Sigmoid colon (tissue), 7 donors: ENCODE measurements around the gene SLC34A3. TPM values are rescaled to one million over a fixed set of nuclear protein-coding genes. Genes with fewer than 3 reads are reported as not detected.

Experiments used
- DNase-seq: peaks from one replicate; pipeline ENCODE4 v3.0.0-alpha.2; 2019
- H3K27ac ChIP-seq, 4 donors: fragments of 200-600 bp; sonication (generic); one replicate each; pipeline ENCODE4 v1.5.1; 2016 to 2019; ENCODE audit warnings: mild to moderate bottlenecking in 1 of 4
- H3K27me3 ChIP-seq, 3 donors: fragments of 200-600 bp; sonication (generic); one replicate each; pipeline ENCODE4 v1.5.1; 2019; ENCODE audit warnings: mild to moderate bottlenecking in 1 of 3
- H3K36me3 ChIP-seq, 4 donors: fragments of 200-600 bp; sonication (generic); one replicate each; pipeline ENCODE4 v1.5.1; 2016 to 2019
- H3K4me1 ChIP-seq, 4 donors: fragments of 200-600 bp; sonication (generic); one replicate each; pipeline ENCODE4 v1.5.1; 2017 to 2019
- H3K4me3 ChIP-seq, 4 donors: fragments of 200-600 bp; sonication (generic); one replicate each; pipeline ENCODE4 v1.5.1; 2017 to 2019; ENCODE audit warnings: mild to moderate bottlenecking in 2 of 4, moderate library complexity in 1 of 4
- H3K9me3 ChIP-seq, 4 donors: fragments of 200-600 bp in 3 of 4; sonication (generic) in 3 of 4; one replicate each; pipeline versions ENCODE4 v1.5.1 to v1.6.1; 2013 to 2019
- CTCF ChIP-seq, 4 experiments: fragments of 450-650 bp in 3 of 4; fragments of 200-600 bp in 1 of 4; IDR thresholded peaks; one replicate each; pipeline ENCODE4 v1.5.1; 2016 to 2019; ENCODE audit warnings: antibody characterized with exemption in 4 of 4, mild to moderate bottlenecking in 3 of 4, moderate library complexity in 2 of 4
- EP300 ChIP-seq, 4 donors: sonication (generic); formaldehyde crosslinking; IDR thresholded peaks; one replicate each; pipeline ENCODE4 v1.6.1; 2017; ENCODE audit warnings: antibody characterized with exemption in 4 of 4
- POLR2A ChIP-seq, 2 donors: fragments of 450-650 bp; IDR thresholded peaks; one replicate each; pipeline ENCODE4 v1.6.1; 2016; ENCODE audit warnings: antibody characterized with exemption in 2 of 2, mild to moderate bottlenecking in 2 of 2, moderate library complexity in 2 of 2
- POLR2AphosphoS5 ChIP-seq, 4 donors: sonication (generic); formaldehyde crosslinking; IDR thresholded peaks; one replicate each; pipeline ENCODE4 v1.6.1; 2017; ENCODE audit warnings: antibody characterized with exemption in 4 of 4
- WGBS, 2 donors: extraction: QIAGEN DNeasy Blood & Tissue Kit; methylation state at CpG; one replicate each; pipeline ENCODE4 v1.1.7; 2013; 5-methylcytosine and 5-hydroxymethylcytosine counted together
- intact Hi-C: fragments of 100-400 bp; cut with DNase I; formaldehyde crosslinking; loops from one replicate; pipeline ENCODE4 v1.15.1; 2023
- polyA plus RNA-seq, 3 donors: library from polyadenylated mRNA; stranded (reverse); fragments of 200-250 nt; gene quantifications; one replicate each; pipeline ENCODE4 v1.2.3, GENCODE V29; 2013
- total RNA-seq, 4 donors: library from RNA; depleted of rRNA; stranded (reverse); fragments of >200 nt; gene quantifications; one replicate each; pipeline ENCODE4 v1.1.0, GENCODE V29; 2016
- donor health status: healthy with polysubstance abuse.
- donor health status: Bipolar disorder and iron deficiency.
- donor health status: healthy.

SLC34A3 gene
- total and polyA plus RNA-seq, 7 donors: not detected

GRCh38 chr9:137272241-137273094 lies 41.8 kb downstream of the SLC34A3 start:
- peaks cover 0 to 33% (median 31%) of the 10 kb centered on the region in 4 donors for H3K4me1 ChIP-seq
- no peak for TF ChIP-seq POLR2A (IDR thresholded peaks at IDR 0.05)
- TF ChIP-seq EP300 (IDR thresholded peaks at IDR 0.05): no peak
- TF ChIP-seq CTCF (IDR thresholded peaks at IDR 0.05): no peak
- DNase-seq: no peak
- peaks cover 10 to 33% (median 13%) of the 10 kb centered on the region in 3 donors for H3K27me3 ChIP-seq
- no peaks in the 10 kb centered on the region for H3K9me3 ChIP-seq
- WGBS, 2 donors: 93 to 96% methylated on average over 39 of the region's 39 CpGs
- no peak overlapping the region for H3K4me3 ChIP-seq
- peaks cover 17 to 43% (median 26%) of the 10 kb centered on the region in 4 donors for H3K36me3 ChIP-seq
- intact Hi-C loops: no loop called here
- H3K27ac ChIP-seq: no peak overlapping the region

- peaks cover 10 to 39% (median 19%) of the 10 kb centered on the region in 3 donors for H3K27me3 ChIP-seq
- intact Hi-C loops: no loop called here
- no peak overlapping the region for H3K4me3 ChIP-seq
- TF ChIP-seq EP300 (IDR thresholded peaks at IDR 0.05): no peak
- DNase-seq: no peak
- H3K36me3 ChIP-seq: peaks cover 17 to 37% (median 26%) of the 10 kb centered on the region in 4 donors
- no peaks in the 10 kb centered on the region for H3K9me3 ChIP-seq
- WGBS, 2 donors: 69 to 88% methylated on average over 13 of the region's 13 CpGs
- peaks cover 0 to 36% (median 34%) of the 10 kb centered on the region in 4 donors for H3K4me1 ChIP-seq
- H3K27ac ChIP-seq: no peak overlapping the region
These were observed 42.4 kb downstream of the SLC34A3 start for GRCh38 chr9:137273095-137273490.

- H3K36me3 ChIP-seq: peaks cover 17 to 36% (median 26%) of the 10 kb centered on the region in 4 donors
- peaks cover 0 to 34% (median 27%) of the 10 kb centered on the region in 4 donors for H3K4me1 ChIP-seq
- WGBS, 2 donors: 66 to 67% methylated on average over 15 of the region's 15 CpGs
- H3K27me3 ChIP-seq: peaks cover 10 to 46% (median 26%) of the 10 kb centered on the region in 3 donors
- H3K27ac ChIP-seq: no peak overlapping the region
- no peak overlapping the region for H3K4me3 ChIP-seq
- intact Hi-C loops: no loop called here
- no peaks in the 10 kb centered on the region for H3K9me3 ChIP-seq
- no peak for DNase-seq
- no peak for TF ChIP-seq CTCF (IDR thresholded peaks at IDR 0.05)
These were observed 43.1 kb downstream of the SLC34A3 start for GRCh38 chr9:137273611-137274320.

- H3K9me3 ChIP-seq: no peaks in the 10 kb centered on the region
- WGBS, 2 donors: 83 to 87% methylated on average over 10 of the region's 10 CpGs
- no peak overlapping the region for H3K27ac ChIP-seq
- H3K27me3 ChIP-seq: peaks cover 10 to 60% (median 39%) of the 10 kb centered on the region in 3 donors
- H3K4me3 ChIP-seq: no peak overlapping the region
- peaks cover 0 to 23% (median 18%) of the 10 kb centered on the region in 4 donors for H3K4me1 ChIP-seq
- peaks cover 17 to 43% (median 26%) of the 10 kb centered on the region in 4 donors for H3K36me3 ChIP-seq
- TF ChIP-seq EP300 (IDR thresholded peaks at IDR 0.05) (no peak), POLR2A (IDR thresholded peaks at IDR 0.05) (no peak), POLR2AphosphoS5 (IDR thresholded peaks at IDR 0.05) (no peak), CTCF (IDR thresholded peaks at IDR 0.05) (no peak)
- intact Hi-C loops: no loop called here
- no peak for DNase-seq
These were observed 44.5 kb downstream of the SLC34A3 start for GRCh38 chr9:137275203-137275587.
